Panc1 (cell line): ENCODE data around the gene ERC2. TPM values are rescaled to one million over a fixed set of nuclear protein-coding genes. Genes with fewer than 3 reads are reported as not detected.

Experiments
- ATAC-seq: fragments of 200-7000 bp; cut with Tn5 transposase; 2 replicates; pipeline ENCODE4 v1.9.1; 2020; ENCODE audit warnings: mild to moderate bottlenecking, moderate library complexity
- BruUV-seq: library from RNA; stranded (reverse); fragments of 400-500 nt; replicated peaks from 2 replicates; lab custom pipeline; 2021; lab: Mats Ljungman, UMichigan
- CTCF ChIA-PET: fragments of 300-600 bp; sonication (Branson Sonifier 250); formaldehyde crosslinking; loops from one replicate; lab custom pipeline; 2022; ENCODE audit warnings: antibody characterized with exemption; lab: Charles Lee
- POLR2A ChIA-PET: fragments of 300-600 bp; sonication (Branson Sonifier 250); formaldehyde crosslinking; loops from one replicate; lab custom pipeline; 2022; ENCODE audit warnings: antibody characterized with exemption; lab: Charles Lee
- DNase-seq: peaks from one replicate; pipeline ENCODE4 v3.0.0-alpha.2; 2010; ENCODE audit warnings: low read depth, low spot score
- H3K27ac ChIP-seq: 2 replicates; pipeline ENCODE4 v1.5.1; 2011; ENCODE audit warnings: mild to moderate bottlenecking, low read length, inconsistent platforms
- H3K27me3 ChIP-seq: fragments of 200-500 bp; sonication (Bioruptor generic); 2 replicates; pipeline ENCODE4 v1.6.0; 2014; ENCODE audit warnings: low read length, inconsistent platforms; ENCODE audit not compliant: control insufficient read depth, insufficient read depth
- H3K36me3 ChIP-seq: fragments of 200-500 bp; sonication (Bioruptor generic); 2 replicates; pipeline ENCODE4 v1.5.1; 2014; ENCODE audit warnings: inconsistent platforms, mild to moderate bottlenecking, low read length, moderate library complexity; ENCODE audit not compliant: control insufficient read depth, insufficient read depth
- H3K4me1 ChIP-seq: 2 replicates; pipeline ENCODE4 v1.5.1; 2011; ENCODE audit warnings: inconsistent platforms, mild to moderate bottlenecking, low read length, moderate library complexity; ENCODE audit not compliant: control insufficient read depth, insufficient read depth
- H3K4me3 ChIP-seq, 2 experiments: 2 replicates each; pipeline ENCODE4 v1.5.1; 2011 to 2012; ENCODE audit warnings: low read depth in 2 of 2, low read length in 2 of 2, mild to moderate bottlenecking in 2 of 2, inconsistent platforms in 1 of 2, moderate library complexity in 1 of 2
- H3K9me3 ChIP-seq: fragments of 200-500 bp; sonication (Bioruptor generic); 2 replicates; pipeline ENCODE4 v1.5.1; 2014; ENCODE audit warnings: low read depth, mild to moderate bottlenecking, inconsistent platforms, low read length, moderate library complexity; ENCODE audit not compliant: control insufficient read depth, insufficient read depth
- CTCF ChIP-seq: fragments of 450-650 bp; IDR thresholded peaks from 2 replicates; pipeline ENCODE4 v1.5.1; 2017; ENCODE audit warnings: mild to moderate bottlenecking
- POLR2AphosphoS5 ChIP-seq: IDR thresholded peaks from 2 replicates; pipeline ENCODE4 v1.6.1; 2012; ENCODE audit warnings: mild to moderate bottlenecking, low read depth, low read length, moderate library complexity
- REST ChIP-seq, 2 experiments: IDR thresholded peaks; 2 replicates each; pipeline ENCODE4 v1.6.1; 2011 to 2012; ENCODE audit warnings: low read depth in 2 of 2, control low read depth in 1 of 2, low read length in 1 of 2, mild to moderate bottlenecking in 1 of 2, moderate library complexity in 1 of 2; ENCODE audit not compliant: insufficient read depth in 1 of 2
- SIN3A ChIP-seq: IDR thresholded peaks from 2 replicates; pipeline ENCODE4 v1.6.1; 2012; ENCODE audit warnings: low read depth, mild to moderate bottlenecking, low read length, moderate library complexity, borderline replicate concordance; ENCODE audit not compliant: insufficient read depth
- TCF7L2 ChIP-seq: IDR thresholded peaks from 2 replicates; pipeline ENCODE4 v1.6.1; 2011; ENCODE audit warnings: mild to moderate bottlenecking, low read depth, low read length, inconsistent platforms
- in situ Hi-C: cut with HindIII; loops from 2 replicates; pipeline ENCODE4 v1.10.0; 2016; ENCODE audit warnings: low sequenced_read_pairs, low pct_unique_long_range_greater_than_20kb
- intact Hi-C: fragments of 100-400 bp; cut with micrococcal nuclease; formaldehyde crosslinking; loops from one replicate; pipeline ENCODE4 v1.10.0; 2022; ENCODE audit not compliant: unreplicated experiment
- total RNA-seq: library from RNA; stranded (reverse); gene quantifications from one replicate; pipeline ENCODE4 v1.2.1, GENCODE V29; 2021; ENCODE audit not compliant: unreplicated experiment

Gene ERC2
- total RNA-seq, 1 experiment from 2014 or later, result 0.33 TPM

GRCh38 chr3:55597641-55598040 lies 870.6 kb downstream of the ERC2 start:
- intact Hi-C loops, result no loop called here
- ChIA-PET POLR2A (no interaction called here), CTCF (no interaction called here)
- no peak for DNase-seq
- H3K9me3 ChIP-seq, result no peaks in the 10 kb centered on the region
- no peak overlapping the region for H3K4me3 ChIP-seq
- H3K27ac ChIP-seq, result no peak overlapping the region
- BruUV-seq, result no TSS peak
- H3K36me3 ChIP-seq, result no peaks in the 10 kb centered on the region
- no peak for TF ChIP-seq SIN3A
- TF ChIP-seq TCF7L2, result no peak
- TF ChIP-seq REST (IDR thresholded peaks at IDR 0.05; ENCODE audit: insufficient read depth in 1 of 2, low read depth in 2 of 2, low read length in 1 of 2), result no peak
- TF ChIP-seq POLR2AphosphoS5, result no peak
- no peak for TF ChIP-seq CTCF
- no peaks in the 10 kb centered on the region for H3K27me3 ChIP-seq
- no peaks in the 10 kb centered on the region for H3K4me1 ChIP-seq
- ATAC-seq, result no peak
- in situ Hi-C loops, result no loop called here

- POLR2A ChIA-PET, result no interaction called here
- Histone ChIP-seq H3K36me3 (no peaks in the 10 kb centered on the region), H3K27ac (no peak overlapping the region), H3K4me1 (no peaks in the 10 kb centered on the region), H3K27me3 (no peaks in the 10 kb centered on the region), H3K4me3 (no peak overlapping the region), H3K9me3 (no peaks in the 10 kb centered on the region)
- TF ChIP-seq POLR2AphosphoS5 (no peak), REST (IDR thresholded peaks at IDR 0.05; ENCODE audit: insufficient read depth in 1 of 2, low read depth in 2 of 2, low read length in 1 of 2) (no peak), TCF7L2 (no peak), SIN3A (no peak), CTCF (no peak)
- BruUV-seq, result no TSS peak
- CTCF ChIA-PET, result no interaction called here
- in situ Hi-C loops (no loop called here), intact Hi-C loops (no loop called here)
- DNase-seq (no peak), ATAC-seq (no peak)
These were observed 872.1 kb downstream of the ERC2 start for GRCh38 chr3:55596212-55596611.
